Measurements from ENCODE around the gene SETD1A. TPM values are rescaled to one million over a fixed set of nuclear protein-coding genes. Genes with fewer than 3 reads are reported as not detected.

The SETD1A gene
- total RNA-seq, 1 donor from 2014 or later: 24.3 TPM

DNA sequence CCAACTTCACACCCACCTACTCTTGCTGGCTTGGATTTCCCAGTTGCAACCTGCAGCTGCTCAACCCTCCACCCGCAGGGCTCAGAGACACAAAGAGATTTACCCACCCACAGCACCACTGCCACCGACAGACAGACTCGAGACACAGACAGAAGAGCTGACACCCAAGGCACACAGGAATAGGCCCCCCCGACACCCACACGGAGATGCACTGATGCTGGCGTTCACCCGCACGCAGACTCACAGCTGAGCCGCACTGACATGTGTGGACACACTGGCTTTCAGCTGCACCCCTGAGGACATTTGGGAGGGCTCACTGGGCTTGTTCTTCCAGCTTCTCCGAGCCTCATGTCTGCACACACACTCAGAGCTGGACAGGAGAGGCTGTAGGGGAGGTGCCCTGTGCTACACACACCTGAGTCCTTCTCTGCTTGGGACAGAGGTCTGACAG lies 44.7 kb downstream of the SETD1A start:
- TF ChIP-seq, protein P1, sequence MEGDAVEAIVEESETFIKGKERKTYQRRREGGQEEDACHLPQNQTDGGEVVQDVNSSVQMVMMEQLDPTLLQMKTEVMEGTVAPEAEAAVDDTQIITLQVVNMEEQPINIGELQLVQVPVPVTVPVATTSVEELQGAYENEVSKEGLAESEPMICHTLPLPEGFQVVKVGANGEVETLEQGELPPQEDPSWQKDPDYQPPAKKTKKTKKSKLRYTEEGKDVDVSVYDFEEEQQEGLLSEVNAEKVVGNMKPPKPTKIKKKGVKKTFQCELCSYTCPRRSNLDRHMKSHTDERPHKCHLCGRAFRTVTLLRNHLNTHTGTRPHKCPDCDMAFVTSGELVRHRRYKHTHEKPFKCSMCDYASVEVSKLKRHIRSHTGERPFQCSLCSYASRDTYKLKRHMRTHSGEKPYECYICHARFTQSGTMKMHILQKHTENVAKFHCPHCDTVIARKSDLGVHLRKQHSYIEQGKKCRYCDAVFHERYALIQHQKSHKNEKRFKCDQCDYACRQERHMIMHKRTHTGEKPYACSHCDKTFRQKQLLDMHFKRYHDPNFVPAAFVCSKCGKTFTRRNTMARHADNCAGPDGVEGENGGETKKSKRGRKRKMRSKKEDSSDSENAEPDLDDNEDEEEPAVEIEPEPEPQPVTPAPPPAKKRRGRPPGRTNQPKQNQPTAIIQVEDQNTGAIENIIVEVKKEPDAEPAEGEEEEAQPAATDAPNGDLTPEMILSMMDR (IDR thresholded peaks at IDR 0.05; ENCODE audit: partially characterized antibody, unreplicated experiment): no peak
- Mint-ChIP-seq H3K36me3 (ENCODE audit: unreplicated experiment) (no peaks in the 10 kb centered on the region), H3K27me3 (ENCODE audit: unreplicated experiment) (peaks cover 7% of the 10 kb centered on the region), H3K4me1 (ENCODE audit: low read depth, unreplicated experiment) (peaks cover 31% of the 10 kb centered on the region), H3K27ac (ENCODE audit: unreplicated experiment) (peak overlapping the region; percentile 93), H3K4me3 (ENCODE audit: unreplicated experiment) (peak overlapping the region; percentile 20), H3K9me3 (ENCODE audit: unreplicated experiment) (peaks cover 7% of the 10 kb centered on the region)
- DNase-seq: no peak

- peaks cover 7% of the 10 kb centered on the region for H3K9me3 Mint-ChIP-seq (ENCODE audit: unreplicated experiment)
- peak overlapping the region; percentile 93 for H3K27ac Mint-ChIP-seq (ENCODE audit: unreplicated experiment)
- TF ChIP-seq, protein P1 (IDR thresholded peaks at IDR 0.05; ENCODE audit: partially characterized antibody, unreplicated experiment): no peak
- peak overlapping the region; percentile 80 for H3K4me3 Mint-ChIP-seq (ENCODE audit: unreplicated experiment)
- no peak for DNase-seq
- peaks cover 34% of the 10 kb centered on the region for H3K4me1 Mint-ChIP-seq (ENCODE audit: low read depth, unreplicated experiment)
- H3K27me3 Mint-ChIP-seq (ENCODE audit: unreplicated experiment): peaks cover 7% of the 10 kb centered on the region
- no peaks in the 10 kb centered on the region for H3K36me3 Mint-ChIP-seq (ENCODE audit: unreplicated experiment)
These were observed 45.3 kb downstream of the SETD1A start for GRCh38 chr16:31002862-31003341.

DNA sequence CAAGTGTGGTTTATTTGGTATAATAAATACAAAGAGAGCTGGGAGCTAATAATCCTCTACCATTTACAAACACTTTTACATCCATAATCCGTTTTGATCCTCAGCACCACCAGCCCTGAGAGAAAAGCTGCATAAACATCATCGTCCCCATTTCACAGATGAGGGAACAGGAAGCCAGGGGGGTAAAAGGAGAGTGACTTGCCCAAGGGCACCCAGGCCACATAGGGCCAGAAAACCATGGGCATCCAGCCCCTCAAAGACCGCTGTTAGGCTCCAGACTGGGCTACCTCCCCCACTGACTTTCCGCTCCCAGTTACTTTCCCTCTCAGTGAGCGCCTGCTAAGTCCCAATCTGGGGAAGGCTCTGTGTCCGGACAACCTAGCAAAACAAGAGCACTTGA lies 46.2 kb downstream of the SETD1A start:
- H3K9me3 Mint-ChIP-seq (ENCODE audit: unreplicated experiment): peaks cover 7% of the 10 kb centered on the region
- peaks cover 32% of the 10 kb centered on the region for H3K4me1 Mint-ChIP-seq (ENCODE audit: low read depth, unreplicated experiment)
- no peak overlapping the region for H3K27ac Mint-ChIP-seq (ENCODE audit: unreplicated experiment)
- H3K36me3 Mint-ChIP-seq (ENCODE audit: unreplicated experiment): no peaks in the 10 kb centered on the region
- H3K27me3 Mint-ChIP-seq (ENCODE audit: unreplicated experiment): peaks cover 7% of the 10 kb centered on the region
- H3K4me3 Mint-ChIP-seq (ENCODE audit: unreplicated experiment): peak overlapping the region; percentile 80
- no peak for DNase-seq
- TF ChIP-seq, protein P1 (IDR thresholded peaks at IDR 0.05; ENCODE audit: partially characterized antibody, unreplicated experiment): no peak

DNA sequence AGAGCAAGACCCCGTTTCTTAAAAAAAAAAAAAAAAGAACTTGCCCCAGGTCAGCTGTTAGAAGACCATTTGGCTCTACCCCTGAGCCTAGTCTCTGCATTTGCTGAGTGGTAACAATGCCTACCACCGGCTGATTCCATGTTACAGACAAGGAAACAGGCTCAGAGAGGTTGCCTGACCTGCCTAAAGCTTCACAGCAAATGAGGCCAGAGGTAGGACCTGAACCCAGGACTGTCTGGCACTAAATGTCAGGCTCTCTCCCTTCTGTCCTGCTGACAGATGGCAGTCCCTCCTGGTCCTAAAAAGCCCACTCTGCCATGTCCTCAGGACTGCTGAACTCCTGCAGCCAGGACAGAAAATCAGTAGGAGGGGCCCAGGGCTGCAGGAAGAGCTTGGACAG lies 47.1 kb downstream of the SETD1A start:
- no peak for DNase-seq
- TF ChIP-seq, protein P1 (IDR thresholded peaks at IDR 0.05; ENCODE audit: partially characterized antibody, unreplicated experiment): no peak
- Mint-ChIP-seq H3K27me3 (ENCODE audit: unreplicated experiment) (peaks cover 7% of the 10 kb centered on the region), H3K36me3 (ENCODE audit: unreplicated experiment) (no peaks in the 10 kb centered on the region), H3K4me3 (ENCODE audit: unreplicated experiment) (no peak overlapping the region), H3K4me1 (ENCODE audit: low read depth, unreplicated experiment) (peaks cover 33% of the 10 kb centered on the region), H3K9me3 (ENCODE audit: unreplicated experiment) (peaks cover 7% of the 10 kb centered on the region), H3K27ac (ENCODE audit: unreplicated experiment) (no peak overlapping the region)

- TF ChIP-seq, protein P1 (IDR thresholded peaks at IDR 0.05; ENCODE audit: partially characterized antibody, unreplicated experiment): no peak
- H3K27ac Mint-ChIP-seq (ENCODE audit: unreplicated experiment): peak overlapping the region; percentile 96
- peaks cover 7% of the 10 kb centered on the region for H3K9me3 Mint-ChIP-seq (ENCODE audit: unreplicated experiment)
- peaks cover 36% of the 10 kb centered on the region for H3K4me1 Mint-ChIP-seq (ENCODE audit: low read depth, unreplicated experiment)
- H3K4me3 Mint-ChIP-seq (ENCODE audit: unreplicated experiment): peak overlapping the region; percentile 61
- DNase-seq: no peak
- H3K27me3 Mint-ChIP-seq (ENCODE audit: unreplicated experiment): peaks cover 7% of the 10 kb centered on the region
- no peaks in the 10 kb centered on the region for H3K36me3 Mint-ChIP-seq (ENCODE audit: unreplicated experiment)
These were observed 48.0 kb downstream of the SETD1A start for GRCh38 chr16:31005350-31006085.

All from glutamatergic neuron (in vitro differentiated cells).